ENCODE results near the gene SPRY1.

The SPRY1 gene

GRCh38 chr4:123366144-123366748 is 30.3 kb upstream of the SPRY1 start:
- no peak for DNase-seq (ENCODE audit: low read depth)

GRCh38 chr4:123378794-123379193 is 17.8 kb upstream of the SPRY1 start:
- DNase-seq (ENCODE audit: low read depth) = no peak
- H3K4me3 ChIP-seq (ENCODE audit: low read depth, low read length) = no peak overlapping the region

More at GRCh38 chr4:123366144-123366748, 30.3 kb upstream of the SPRY1 start:
- H3K4me3 ChIP-seq (ENCODE audit: low read depth, low read length) = no peak overlapping the region

- H3K4me3 ChIP-seq (ENCODE audit: low read depth, low read length) = no peak overlapping the region
- DNase-seq (ENCODE audit: low read depth) = no peak
Observed at GRCh38 chr4:123379392-123379791, 17.2 kb upstream of the SPRY1 start.

GRCh38 chr4:123380728-123381716 is 15.6 kb upstream of the SPRY1 start:
- no peak for DNase-seq (ENCODE audit: low read depth)
- no peak overlapping the region for H3K4me3 ChIP-seq (ENCODE audit: low read depth, low read length)

- no peak overlapping the region for H3K4me3 ChIP-seq (ENCODE audit: low read depth, low read length)
- DNase-seq (ENCODE audit: low read depth) = no peak
Observed at GRCh38 chr4:123381996-123382395, 14.6 kb upstream of the SPRY1 start.

- H3K4me3 ChIP-seq (ENCODE audit: low read depth, low read length) = no peak overlapping the region
- DNase-seq (ENCODE audit: low read depth) = no peak
Observed at GRCh38 chr4:123383566-123383965, 13.0 kb upstream of the SPRY1 start.

- DNase-seq (ENCODE audit: low read depth) = no peak
Observed at GRCh38 chr4:123386609-123387008, 10.0 kb upstream of the SPRY1 start.

GRCh38 chr4:123390846-123391456 is 5.6 kb upstream of the SPRY1 start:
- no peak for DNase-seq (ENCODE audit: low read depth)
- no peak overlapping the region for H3K4me3 ChIP-seq (ENCODE audit: low read depth, low read length)

More at GRCh38 chr4:123386609-123387008, 10.0 kb upstream of the SPRY1 start:
- H3K4me3 ChIP-seq (ENCODE audit: low read depth, low read length) = no peak overlapping the region

- H3K4me3 ChIP-seq (ENCODE audit: low read depth, low read length) = no peak overlapping the region
- no peak for DNase-seq (ENCODE audit: low read depth)
Observed at GRCh38 chr4:123393721-123394120, 2.9 kb upstream of the SPRY1 start.

GRCh38 chr4:123397144-123398065 is 810 bp downstream of the SPRY1 start:
- peak overlapping the region; percentile 65 for H3K4me3 ChIP-seq (ENCODE audit: low read depth, low read length)
- DNase-seq (ENCODE audit: low read depth) = no peak

- H3K4me3 ChIP-seq (ENCODE audit: low read depth, low read length) = peak overlapping the region; percentile 65
- no peak for DNase-seq (ENCODE audit: low read depth)
Observed at GRCh38 chr4:123398066-123398852, 1.7 kb downstream of the SPRY1 start.

GRCh38 chr4:123398853-123399626 is 2.4 kb downstream of the SPRY1 start:
- no peak for DNase-seq (ENCODE audit: low read depth)
- peak overlapping the region; percentile 65 for H3K4me3 ChIP-seq (ENCODE audit: low read depth, low read length)

- peak overlapping the region; percentile 65 for H3K4me3 ChIP-seq (ENCODE audit: low read depth, low read length)
- DNase-seq (ENCODE audit: low read depth) = no peak
Observed at GRCh38 chr4:123399627-123400358, 3.2 kb downstream of the SPRY1 start.

- no peak overlapping the region for H3K4me3 ChIP-seq (ENCODE audit: low read depth, low read length)
- no peak for DNase-seq (ENCODE audit: low read depth)
Observed at GRCh38 chr4:123401271-123402120, 4.9 kb downstream of the SPRY1 start.

GRCh38 chr4:123402121-123402465 is 5.5 kb downstream of the SPRY1 start:
- H3K4me3 ChIP-seq (ENCODE audit: low read depth, low read length) = no peak overlapping the region
- no peak for DNase-seq (ENCODE audit: low read depth)

GRCh38 chr4:123403080-123403604 is 6.5 kb downstream of the SPRY1 start:
- no peak for DNase-seq (ENCODE audit: low read depth)
- H3K4me3 ChIP-seq (ENCODE audit: low read depth, low read length) = no peak overlapping the region
